GM19397 (cell line): ENCODE data around the gene CNOT4.
"Not testable (repeated sequence)": the region's sequence is repeated elsewhere in the genome, so short reads cannot be mapped to it uniquely, and the experiment has no call there.

ENCODE experiments used
- ATAC-seq: cut with Tn5 transposase; IDR thresholded peaks from one replicate; pipeline ENCODE4 v1.9.1; 2021; ENCODE audit warnings: mild to moderate bottlenecking, moderate library complexity; ENCODE audit not compliant: unreplicated experiment

CNOT4 gene

GRCh38 chr7:135370656-135371055 is 139.2 kb downstream of the CNOT4 start:
- ATAC-seq = no peak

DNA sequence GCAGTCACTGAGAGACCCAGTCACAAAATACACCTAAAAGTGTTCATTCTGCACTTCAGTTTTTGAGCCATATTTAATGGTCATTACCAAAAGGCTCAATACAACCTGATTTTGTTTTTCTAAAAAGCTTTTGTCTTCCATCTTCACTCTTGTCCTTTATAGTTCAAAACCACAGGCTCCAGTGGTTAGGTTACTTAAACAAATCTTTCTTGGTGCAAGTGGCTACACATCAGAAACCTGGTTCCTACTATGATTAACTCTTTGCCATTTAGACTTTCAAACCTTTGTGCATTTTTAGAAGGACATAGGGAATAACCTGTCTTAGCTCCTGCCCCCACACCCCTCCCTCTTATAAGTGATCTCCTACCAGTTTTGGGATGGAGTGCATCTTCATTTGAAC is 140.5 kb downstream of the CNOT4 start:
- ATAC-seq = no peak

GRCh38 chr7:135368416-135369186 is 141.3 kb downstream of the CNOT4 start:
- ATAC-seq = no peak

DNA sequence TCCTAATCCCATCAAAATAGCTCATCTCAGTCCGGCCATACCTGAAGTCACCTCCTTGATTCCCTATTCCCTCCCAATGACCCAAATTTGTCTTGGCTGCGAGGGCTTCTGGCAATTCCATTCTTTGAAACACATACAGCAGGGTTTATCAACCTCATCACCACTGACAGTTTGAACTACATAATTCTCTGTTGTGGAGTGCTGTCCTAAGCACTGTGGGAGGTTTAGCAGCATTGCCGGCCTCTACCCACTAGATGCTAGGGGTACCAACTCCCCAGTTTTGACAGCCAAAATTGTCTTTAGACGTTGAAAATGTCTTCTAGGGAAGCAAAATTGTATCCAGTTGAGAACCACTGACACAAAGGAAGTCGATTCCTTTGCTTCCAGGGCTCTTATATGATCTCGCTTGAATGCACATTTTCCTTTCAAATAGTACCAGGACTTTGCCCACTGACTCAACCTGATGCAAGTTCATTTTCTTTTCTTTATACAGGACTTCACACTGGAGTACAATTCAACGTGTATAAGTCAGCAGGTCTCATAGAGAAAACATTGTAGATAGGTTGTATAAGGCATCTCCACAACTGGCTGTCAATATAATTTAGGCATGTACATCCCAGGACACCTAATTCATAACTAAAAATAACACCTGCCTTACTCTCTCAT is 142.9 kb downstream of the CNOT4 start:
- ATAC-seq = no peak

- no peak for ATAC-seq
These were observed 144.2 kb downstream of the CNOT4 start for GRCh38 chr7:135365721-135366120.

DNA sequence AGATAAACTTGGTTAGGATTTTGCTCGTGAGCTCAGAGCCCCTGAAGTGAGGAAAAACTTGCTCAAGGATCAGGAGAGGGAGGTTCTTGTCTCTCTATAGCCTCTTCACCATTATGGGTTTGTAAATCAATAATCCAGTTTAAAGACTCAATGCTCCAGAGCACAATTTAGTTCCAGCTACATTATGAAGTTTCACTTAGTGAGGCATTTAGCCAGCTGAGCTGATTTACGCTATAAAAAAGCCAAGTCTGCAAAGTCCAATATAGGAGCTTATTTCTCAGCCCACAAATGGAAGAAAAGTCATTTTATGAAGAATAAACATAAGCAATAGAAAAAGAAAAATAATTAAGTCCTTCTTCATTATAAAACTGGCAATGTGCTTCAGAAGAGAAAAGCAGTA is 145.7 kb downstream of the CNOT4 start:
- ATAC-seq = no peak

DNA sequence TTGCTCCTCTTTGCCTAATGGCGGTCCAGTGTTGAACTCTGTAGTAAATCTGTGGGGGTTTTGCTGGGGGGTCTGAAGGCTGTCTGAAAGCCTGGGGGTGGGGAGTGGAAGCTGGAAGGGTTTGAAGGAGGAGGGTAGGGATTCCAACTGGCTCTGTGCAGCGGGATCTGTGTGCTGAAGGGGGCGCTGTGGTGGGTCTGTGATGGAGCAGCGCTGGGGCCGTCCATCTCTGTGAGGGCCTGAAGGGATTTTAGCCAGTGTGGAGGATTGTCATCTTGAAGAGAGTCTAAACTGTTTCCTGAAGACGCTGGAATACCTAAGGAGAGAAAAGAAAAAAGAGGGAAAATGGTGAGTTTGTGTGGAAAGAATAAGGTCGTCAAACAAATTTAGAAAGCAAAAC is 147.0 kb downstream of the CNOT4 start:
- ATAC-seq = no peak

GRCh38 chr7:135361788-135362187 is 148.1 kb downstream of the CNOT4 start:
- no peak for ATAC-seq

DNA sequence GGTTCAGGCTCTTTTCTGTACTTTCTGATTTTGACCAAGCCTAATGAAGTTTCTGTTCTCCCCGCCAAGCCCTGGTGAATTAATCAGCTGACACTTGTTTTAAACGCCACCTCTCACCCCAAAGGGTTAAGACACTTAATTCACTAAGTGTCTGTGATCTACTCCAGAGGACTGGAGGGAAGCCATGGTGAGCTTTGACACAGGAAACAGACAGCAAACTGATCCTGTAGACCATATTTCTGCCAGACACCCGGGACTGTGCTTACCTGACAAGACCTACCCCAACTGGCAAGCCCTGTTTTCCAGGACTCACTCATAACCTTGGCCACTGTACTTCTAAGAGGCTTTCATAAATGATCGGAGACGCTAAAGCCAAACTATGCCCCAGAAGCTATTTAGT is 150.3 kb downstream of the CNOT4 start:
- no peak for ATAC-seq

GRCh38 chr7:135355377-135356048 is 154.4 kb downstream of the CNOT4 start:
- no peak for ATAC-seq

GRCh38 chr7:135353832-135354231 is 156.1 kb downstream of the CNOT4 start:
- no peak for ATAC-seq

- no peak for ATAC-seq
These were observed 157.6 kb downstream of the CNOT4 start for GRCh38 chr7:135352285-135352684.

GRCh38 chr7:135351070-135351469 is 158.8 kb downstream of the CNOT4 start:
- not testable (repeated sequence) for ATAC-seq

DNA sequence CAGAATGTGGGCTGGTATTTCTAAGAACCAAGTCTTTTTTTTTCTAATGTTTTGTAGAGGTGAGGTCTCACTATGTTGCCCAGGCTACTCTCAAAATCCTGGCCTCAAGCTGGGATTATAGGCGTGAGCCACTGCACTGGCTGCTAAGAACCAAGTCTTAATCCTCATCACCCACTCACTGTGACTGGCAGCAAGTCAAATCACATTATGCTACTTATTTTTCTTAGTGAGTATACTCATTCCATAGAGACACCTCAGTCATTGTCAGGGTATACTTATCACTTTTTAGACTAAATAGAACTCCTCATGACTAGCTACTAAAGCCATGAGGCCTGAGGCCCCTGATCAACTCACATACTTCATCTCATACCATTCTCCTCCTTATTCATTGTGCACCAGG is 160.2 kb downstream of the CNOT4 start:
- ATAC-seq = no peak

GRCh38 chr7:135348493-135348892 is 161.4 kb downstream of the CNOT4 start:
- no peak for ATAC-seq

DNA sequence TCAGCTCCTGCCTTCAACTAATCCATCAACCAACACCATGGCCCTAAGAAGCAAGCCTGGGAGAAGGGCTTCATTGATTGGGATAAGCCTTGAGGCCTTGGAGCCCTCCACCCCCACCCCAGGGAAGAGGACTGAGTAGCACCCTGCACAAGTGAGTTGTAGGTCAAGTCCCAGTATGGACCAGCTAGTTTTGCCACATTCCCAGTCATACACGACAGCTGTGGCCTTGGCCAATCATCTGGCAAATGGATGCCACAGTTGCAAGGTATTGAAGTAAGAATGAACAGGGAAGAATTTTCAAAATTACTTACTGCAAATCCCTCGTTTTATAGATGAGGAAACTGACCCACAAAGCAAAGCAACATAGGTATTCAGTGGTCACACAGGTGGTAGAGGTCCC is 166.5 kb downstream of the CNOT4 start:
- no peak for ATAC-seq

DNA sequence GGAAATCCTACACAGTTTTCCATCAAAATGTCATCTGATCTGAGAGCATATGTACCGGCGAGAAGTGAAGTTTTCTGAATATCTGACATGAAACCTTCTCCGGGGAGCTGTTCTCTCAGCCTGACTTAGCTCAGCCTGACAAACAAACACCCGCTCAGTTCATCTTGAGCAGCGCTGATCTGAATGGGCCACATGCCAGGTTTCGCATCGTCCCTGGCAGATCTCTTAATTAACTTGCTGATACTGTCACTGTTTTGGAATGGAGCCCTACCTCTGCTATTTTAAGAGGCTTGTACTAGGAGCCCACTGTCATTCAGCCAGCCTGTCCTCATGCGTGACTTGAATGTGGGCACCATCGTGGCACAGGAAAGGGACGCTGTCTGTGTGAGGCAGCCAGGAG is 167.0 kb downstream of the CNOT4 start:
- no peak for ATAC-seq

- ATAC-seq = no peak
These were observed 168.9 kb downstream of the CNOT4 start for GRCh38 chr7:135341049-135341448.

- ATAC-seq = no peak
These were observed 171.8 kb downstream of the CNOT4 start for GRCh38 chr7:135337977-135338550.

- ATAC-seq = no peak
These were observed 172.4 kb downstream of the CNOT4 start for GRCh38 chr7:135337506-135337905.

- no peak for ATAC-seq
These were observed 174.2 kb downstream of the CNOT4 start for GRCh38 chr7:135335628-135336139.
